HL-60 (cell line): Measurements from ENCODE around the gene PCGF3.

Experiments
- DNase-seq, 2 experiments: peaks; one replicate each; pipeline ENCODE4 v3.0.0-alpha.2; 2010 to 2020; ENCODE audit warnings: low read depth in 1 of 2, low spot score in 1 of 2
- H3K27ac ChIP-seq: fragments of 250-450 bp; sonication (Bioruptor Pico); replicated peaks from 2 replicates; pipeline ENCODE4 v1.5.1; 2020; ENCODE audit warnings: mild to moderate bottlenecking, moderate library complexity
- H3K27me3 ChIP-seq: fragments of 250-450 bp; sonication (Bioruptor Pico); 2 replicates; pipeline ENCODE4 v1.5.1; 2021; ENCODE audit warnings: mild to moderate bottlenecking, moderate library complexity; ENCODE audit not compliant: insufficient read depth, poor library complexity, severe bottlenecking
- H3K4me3 ChIP-seq: replicated peaks from 2 replicates; pipeline ENCODE4 v1.5.1; 2011; ENCODE audit warnings: mild to moderate bottlenecking, control low read depth, low read length; ENCODE audit not compliant: insufficient read depth
- CTCF ChIP-seq: IDR thresholded peaks from one replicate; pipeline ENCODE4 v1.5.1; 2011; ENCODE audit warnings: low read length, control low read depth, inconsistent platforms; ENCODE audit not compliant: insufficient read depth
- GABPA ChIP-seq: IDR thresholded peaks from 2 replicates; pipeline ENCODE4 v1.6.1; 2012; ENCODE audit warnings: low read depth
- POLR2AphosphoS5 ChIP-seq: IDR thresholded peaks from 2 replicates; pipeline ENCODE4 v1.6.1; 2012; ENCODE audit warnings: low read depth
- REST ChIP-seq: IDR thresholded peaks from 2 replicates; pipeline ENCODE4 v1.6.1; 2012; ENCODE audit warnings: low read depth; ENCODE audit not compliant: insufficient replicate concordance
- SPI1 ChIP-seq: IDR thresholded peaks from 2 replicates; pipeline ENCODE4 v1.6.1; 2012; ENCODE audit warnings: low read depth, mild to moderate bottlenecking, borderline replicate concordance

The PCGF3 gene

GRCh38 chr4:687971-688853 lies 17.4 kb upstream of the PCGF3 start:
- DNase-seq: no peak
- TF ChIP-seq POLR2AphosphoS5: no peak
- no peak for TF ChIP-seq REST
- TF ChIP-seq GABPA: no peak
- no peak for TF ChIP-seq CTCF
- TF ChIP-seq SPI1: no peak
- peaks cover 3% of the 10 kb centered on the region for H3K27me3 ChIP-seq
- no peak overlapping the region for H3K4me3 ChIP-seq
- no peak overlapping the region for H3K27ac ChIP-seq

GRCh38 chr4:688854-689681 lies 16.6 kb upstream of the PCGF3 start, which contains the start of gene SLC49A3:
Gene SLC49A3, minus strand, starts transcription at chr4:689151. Its CDS starts 24 bp downstream, at chr4:689127.
- no peak within 1 kb of the TSS for H3K27ac ChIP-seq

More at GRCh38 chr4:688854-689681, 16.6 kb upstream of the PCGF3 start, which contains the start of gene SLC49A3:
- TF ChIP-seq SPI1 (no peak), REST (no peak), CTCF (no peak), POLR2AphosphoS5 (no peak), GABPA (no peak)
- no peak for DNase-seq
- peaks cover 3% of the 10 kb centered on the region for H3K27me3 ChIP-seq
- no peak within 1 kb of the TSS for H3K4me3 ChIP-seq
